Endothelial cell of umbilical vein (primary cell): Measurements from ENCODE around the gene TSPAN10. TPM values are rescaled to one million over a fixed set of nuclear protein-coding genes. Genes with fewer than 3 reads are reported as not detected.

ENCODE experiments used
- BruUV-seq: library from RNA; stranded (reverse); fragments of 400-500 nt; replicated peaks from 2 replicates; lab custom pipeline; 2021; lab: Mats Ljungman, UMichigan
- CTCF ChIA-PET: fragments of 300-600, 350-600 bp; sonication (Branson Sonifier 250); formaldehyde crosslinking; loops from one replicate; lab custom pipeline; 2021; ENCODE audit warnings: antibody characterized with exemption, inconsistent platforms; lab: Charles Lee
- POLR2A ChIA-PET: fragments of 300-600, 350-600 bp; sonication (Branson Sonifier 250); formaldehyde crosslinking; loops from one replicate; lab custom pipeline; 2021; ENCODE audit warnings: antibody characterized with exemption, inconsistent platforms; lab: Charles Lee
- DNase-seq: peaks from one replicate; pipeline ENCODE4 v3.0.0-alpha.2; 2011; ENCODE audit warnings: low read depth, low spot score
- FAIRE-seq: peaks from 2 replicates; lab custom pipeline; 2011; peaks lifted over from hg19 to GRCh38; lab: Jason Lieb, UNC
- H2AFZ ChIP-seq: 2 replicates; pipeline ENCODE4 v1.6.0; 2012; ENCODE audit warnings: low read depth, low read length, control low read depth, inconsistent platforms
- H3K27ac ChIP-seq: 2 replicates; pipeline ENCODE4 v1.5.1; 2011; ENCODE audit warnings: low read depth, mild to moderate bottlenecking, control low read depth, low read length, moderate library complexity; ENCODE audit not compliant: insufficient read depth
- H3K27me3 ChIP-seq, 2 experiments: 2 replicates each; pipeline versions ENCODE4 v1.6.0 to v1.6.1; 2011; ENCODE audit warnings: low read length in 2 of 2, mixed read lengths in 1 of 2; ENCODE audit not compliant: control insufficient read depth in 2 of 2, insufficient read depth in 2 of 2
- H3K36me3 ChIP-seq, 2 experiments: 2 replicates in 1 of 2; 3 replicates in 1 of 2; pipeline ENCODE4 v1.5.1; 2011; ENCODE audit warnings: low read length in 2 of 2, mild to moderate bottlenecking in 1 of 2, moderate library complexity in 1 of 2; ENCODE audit not compliant: control insufficient read depth in 2 of 2, insufficient read depth in 2 of 2; ENCODE audit errors: extremely low read depth in 1 of 2
- H3K4me1 ChIP-seq: 3 replicates; pipeline ENCODE4 v1.5.1; 2011; ENCODE audit warnings: mild to moderate bottlenecking, low read length; ENCODE audit not compliant: control insufficient read depth, insufficient read depth; ENCODE audit errors: extremely low read depth
- H3K4me2 ChIP-seq: 2 replicates; pipeline ENCODE4 v1.6.1; 2011; ENCODE audit warnings: low read length, control low read depth, mixed read lengths; ENCODE audit not compliant: insufficient read depth
- H3K4me3 ChIP-seq, 3 experiments: fragments of 200-600 bp in 1 of 3; sonication (generic), shearing (Covaris generic) in 1 of 3; replicated peaks in 1 of 3; 2 replicates each; pipeline ENCODE4 v1.5.1; 2011 to 2016; ENCODE audit warnings: control low read depth in 3 of 3, low read length in 3 of 3, mild to moderate bottlenecking in 2 of 3, inconsistent platforms in 1 of 3, low read depth in 1 of 3, moderate library complexity in 1 of 3; ENCODE audit not compliant: insufficient read depth in 1 of 3
- H3K79me2 ChIP-seq: 2 replicates; pipeline ENCODE4 v1.6.0; 2012; ENCODE audit warnings: low read length, inconsistent platforms; ENCODE audit not compliant: control insufficient read depth, insufficient read depth
- H3K9ac ChIP-seq: replicated peaks from 2 replicates; pipeline ENCODE3; 2011; ENCODE audit warnings: low read length, control low read depth; ENCODE audit not compliant: insufficient read depth; ENCODE audit errors: extremely low read depth
- H3K9me1 ChIP-seq: replicated peaks from 3 replicates; pipeline ENCODE4 v1.6.0; 2011; ENCODE audit warnings: mild to moderate bottlenecking, low read length; ENCODE audit not compliant: control insufficient read depth, insufficient read depth; ENCODE audit errors: extremely low read depth
- H3K9me3 ChIP-seq: replicated peaks from 2 replicates; pipeline ENCODE4 v1.5.1; 2012; ENCODE audit warnings: low read length, inconsistent platforms; ENCODE audit not compliant: control insufficient read depth, insufficient read depth
- H4K20me1 ChIP-seq: replicated peaks from 2 replicates; pipeline ENCODE3; 2011; ENCODE audit warnings: mild to moderate bottlenecking, low read length; ENCODE audit not compliant: control insufficient read depth, insufficient read depth; ENCODE audit errors: extremely low read depth
- FOS ChIP-seq: IDR thresholded peaks from 2 replicates; pipeline ENCODE4 v1.6.1; 2011; ENCODE audit warnings: mild to moderate bottlenecking, low read length, moderate library complexity, borderline replicate concordance; ENCODE audit not compliant: insufficient read depth
- GATA2 ChIP-seq: IDR thresholded peaks from 2 replicates; pipeline ENCODE4 v1.7.0; 2011; ENCODE audit warnings: low read depth, mild to moderate bottlenecking, moderate library complexity, mixed read lengths, low read length; ENCODE audit not compliant: insufficient read length, insufficient read depth
- MAX ChIP-seq: IDR thresholded peaks from 2 replicates; pipeline ENCODE4 v1.6.1; 2011; ENCODE audit not compliant: insufficient read depth, insufficient read length
- MYC ChIP-seq: IDR thresholded peaks from one replicate; pipeline ENCODE4 v1.6.1; 2011; ENCODE audit warnings: mild to moderate bottlenecking, low read depth, low read length
- POLR2A ChIP-seq: IDR thresholded peaks from 2 replicates; pipeline ENCODE4 v1.6.1; 2012; ENCODE audit warnings: low read depth, mild to moderate bottlenecking, control low read depth, low read length
- POLR2AphosphoS5 ChIP-seq: IDR thresholded peaks from 2 replicates; pipeline ENCODE4 v1.6.1; 2012; ENCODE audit warnings: low read depth, mild to moderate bottlenecking, control low read depth, low read length, moderate library complexity; ENCODE audit not compliant: insufficient read depth
- dilution Hi-C: fragments of 300-500 bp; cut with MboI; formaldehyde crosslinking; loops from one replicate; pipeline ENCODE4 v1.15.0; 2019; ENCODE audit warnings: low sequenced_read_pairs; ENCODE audit not compliant: extremely low pct_ligation_motif_present
- intact Hi-C: fragments of 100-400 bp; cut with micrococcal nuclease; formaldehyde crosslinking; loops from one replicate; pipeline ENCODE4 v1.10.0; 2022
- polyA plus RNA-seq, 4 experiments: library from polyadenylated mRNA; depleted of rRNA in 3 of 4; stranded (reverse) in 3 of 4; unstranded in 1 of 4; fragments of >200 nt; gene quantifications; 2 replicates each; pipeline versions ENCODE4 v1.2.1 to v1.2.3, GENCODE V29; 2011 to 2012; ENCODE audit warnings: missing spikeins in 1 of 4
- total RNA-seq: library from RNA; stranded (reverse); gene quantifications from 2 replicates; pipeline ENCODE4 v1.2.3, GENCODE V29; 2021

TSPAN10 gene
- total and polyA plus RNA-seq, 2 donors (not counting 3 experiments of a cell fraction or from before 2014, with no cell fraction given) = 0.91 to 1.1 TPM

GRCh38 chr17:81644976-81645952, 8.3 kb downstream of the TSPAN10 start:
- H3K4me1 ChIP-seq = no peaks in the 10 kb centered on the region
- TF ChIP-seq POLR2A (no peak), MYC (no peak), MAX (no peak), GATA2 (no peak), POLR2AphosphoS5 (no peak), FOS (no peak)

More at GRCh38 chr17:81644976-81645952, 8.3 kb downstream of the TSPAN10 start:
- H3K9me1 ChIP-seq = no peaks in the 10 kb centered on the region
- no peaks in the 10 kb centered on the region for H3K9me3 ChIP-seq
- no peak for DNase-seq
- no peaks in the 10 kb centered on the region for H3K79me2 ChIP-seq
- intact Hi-C loops = no loop called here
- BruUV-seq = no TSS peak
- H3K27ac ChIP-seq = no peak overlapping the region
- no peak for FAIRE-seq
- H3K36me3 ChIP-seq = no peaks in the 10 kb centered on the region
- no peak overlapping the region for H3K9ac ChIP-seq
- no peaks in the 10 kb centered on the region for H4K20me1 ChIP-seq
- dilution Hi-C loops = no loop called here
- H3K4me3 ChIP-seq = no peak overlapping the region
- no peak overlapping the region for H3K4me2 ChIP-seq
- CTCF ChIA-PET = no interaction called here
- no peak overlapping the region for H2AFZ ChIP-seq
- POLR2A ChIA-PET = interaction anchor here (0.6 kb wide), 1 partner anchor 18 kb away, joined by 4 read pairs; no protein-coding TSS in a partner anchor
- H3K27me3 ChIP-seq = peaks cover 18 to 22% of the 10 kb centered on the region in 2 experiments
